NCI-H748 treated with DMSO at 0.1 percent for 48 hours (cell line): Measurements from ENCODE around the gene CCL25.
A peak's percentile ranks its signal among the peaks of the same experiment; 100 is the strongest.

Experiments used
- DNase-seq: peaks from one replicate; lab custom pipeline; 2025; lab: John Stamatoyannopoulos, UW

The CCL25 gene

GRCh38 chr19:8045872-8046568, 6.5 kb upstream of the CCL25 start:
- DNase-seq = no peak

GRCh38 chr19:8046569-8047165, 5.9 kb upstream of the CCL25 start:
- no peak for DNase-seq

GRCh38 chr19:8050274-8051096, 2.1 kb upstream of the CCL25 start:
- DNase-seq = peak; percentile 63

GRCh38 chr19:8054169-8054568, 1.6 kb downstream of the CCL25 start:
- DNase-seq = no peak

- no peak for DNase-seq
Measured at GRCh38 chr19:8056533-8056932, 4.0 kb downstream of the CCL25 start.

GRCh38 chr19:8057545-8058270, 5.1 kb downstream of the CCL25 start:
- DNase-seq = no peak

- DNase-seq = no peak
Measured at GRCh38 chr19:8064911-8065874, 12.6 kb downstream of the CCL25 start.

- DNase-seq = no peak
Measured at GRCh38 chr19:8065875-8066261, 13.3 kb downstream of the CCL25 start.

GRCh38 chr19:8069096-8069973, 16.8 kb downstream of the CCL25 start:
- no peak for DNase-seq

- no peak for DNase-seq
Measured at GRCh38 chr19:8071912-8072311, 19.4 kb downstream of the CCL25 start.

GRCh38 chr19:8074501-8074900, 21.9 kb downstream of the CCL25 start:
- no peak for DNase-seq

- no peak for DNase-seq
Measured at GRCh38 chr19:8075158-8076074, 22.9 kb downstream of the CCL25 start.

- no peak for DNase-seq
Measured at GRCh38 chr19:8079988-8080387, 27.4 kb downstream of the CCL25 start.

- no peak for DNase-seq
Measured at GRCh38 chr19:8080832-8081231, 28.3 kb downstream of the CCL25 start.

GRCh38 chr19:8081569-8082550, 29.3 kb downstream of the CCL25 start:
- DNase-seq = no peak

- DNase-seq = no peak
Measured at GRCh38 chr19:8083141-8083540, 30.6 kb downstream of the CCL25 start.

- DNase-seq = no peak
Measured at GRCh38 chr19:8084152-8084551, 31.6 kb downstream of the CCL25 start.
